ENCODE measurements around the gene AKAP5.
A peak's percentile ranks its signal among the peaks of the same experiment; 100 is the strongest.

The AKAP5 gene

GRCh38 chr14:64454671-64455070, 10.6 kb upstream of the AKAP5 start:
- no peak for DNase-seq (ENCODE audit: low read depth)
- H3K4me3 ChIP-seq (ENCODE audit: low read depth, low read length): no peak overlapping the region

- no peak overlapping the region for H3K4me3 ChIP-seq (ENCODE audit: low read depth, low read length)
- DNase-seq (ENCODE audit: low read depth): no peak
Measured at GRCh38 chr14:64459405-64460136, 5.7 kb upstream of the AKAP5 start.

- H3K4me3 ChIP-seq (ENCODE audit: low read depth, low read length): no peak overlapping the region
- no peak for DNase-seq (ENCODE audit: low read depth)
Measured at GRCh38 chr14:64461221-64461620, 4.1 kb upstream of the AKAP5 start.

GRCh38 chr14:64463195-64463594, 2.1 kb upstream of the AKAP5 start:
- H3K4me3 ChIP-seq (ENCODE audit: low read depth, low read length): no peak overlapping the region
- DNase-seq (ENCODE audit: low read depth): no peak

- H3K4me3 ChIP-seq (ENCODE audit: low read depth, low read length): no peak overlapping the region
- DNase-seq (ENCODE audit: low read depth): no peak
Measured at GRCh38 chr14:64463873-64464272, 1.4 kb upstream of the AKAP5 start.

GRCh38 chr14:64464651-64465050, 648 bp upstream of the AKAP5 start:
- H3K4me3 ChIP-seq (ENCODE audit: low read depth, low read length): peak overlapping the region; percentile 63
- no peak for DNase-seq (ENCODE audit: low read depth)

- peak overlapping the region; percentile 63 for H3K4me3 ChIP-seq (ENCODE audit: low read depth, low read length)
- DNase-seq (ENCODE audit: low read depth): no peak
Measured at GRCh38 chr14:64465831-64466554, 694 bp downstream of the AKAP5 start.

GRCh38 chr14:64467101-64467500, 1.8 kb downstream of the AKAP5 start:
- H3K4me3 ChIP-seq (ENCODE audit: low read depth, low read length): no peak overlapping the region
- no peak for DNase-seq (ENCODE audit: low read depth)

- DNase-seq (ENCODE audit: low read depth): no peak
- H3K4me3 ChIP-seq (ENCODE audit: low read depth, low read length): no peak overlapping the region
Measured at GRCh38 chr14:64467566-64467965, 2.3 kb downstream of the AKAP5 start.

- no peak overlapping the region for H3K4me3 ChIP-seq (ENCODE audit: low read depth, low read length)
- no peak for DNase-seq (ENCODE audit: low read depth)
Measured at GRCh38 chr14:64468451-64468850, 3.2 kb downstream of the AKAP5 start.

- no peak for DNase-seq (ENCODE audit: low read depth)
Measured at GRCh38 chr14:64474041-64474440, 8.7 kb downstream of the AKAP5 start.

GRCh38 chr14:64474698-64475097, 9.4 kb downstream of the AKAP5 start:
- no peak overlapping the region for H3K4me3 ChIP-seq (ENCODE audit: low read depth, low read length)

More at GRCh38 chr14:64474041-64474440, 8.7 kb downstream of the AKAP5 start:
- H3K4me3 ChIP-seq (ENCODE audit: low read depth, low read length): no peak overlapping the region

GRCh38 chr14:64475585-64476273, 10.4 kb downstream of the AKAP5 start:
- DNase-seq (ENCODE audit: low read depth): no peak
- no peak overlapping the region for H3K4me3 ChIP-seq (ENCODE audit: low read depth, low read length)

More at GRCh38 chr14:64474698-64475097, 9.4 kb downstream of the AKAP5 start:
- DNase-seq (ENCODE audit: low read depth): no peak

- DNase-seq (ENCODE audit: low read depth): no peak
- no peak overlapping the region for H3K4me3 ChIP-seq (ENCODE audit: low read depth, low read length)
Measured at GRCh38 chr14:64476438-64476837, 11.1 kb downstream of the AKAP5 start.

GRCh38 chr14:64478634-64479250, 13.4 kb downstream of the AKAP5 start:
- no peak overlapping the region for H3K4me3 ChIP-seq (ENCODE audit: low read depth, low read length)
- DNase-seq (ENCODE audit: low read depth): no peak

- no peak for DNase-seq (ENCODE audit: low read depth)
- no peak overlapping the region for H3K4me3 ChIP-seq (ENCODE audit: low read depth, low read length)
Measured at GRCh38 chr14:64488590-64489099, 23.3 kb downstream of the AKAP5 start.

GRCh38 chr14:64491637-64492036, 26.3 kb downstream of the AKAP5 start:
- no peak for DNase-seq (ENCODE audit: low read depth)
- no peak overlapping the region for H3K4me3 ChIP-seq (ENCODE audit: low read depth, low read length)

GRCh38 chr14:64493455-64493854, 28.2 kb downstream of the AKAP5 start:
- no peak overlapping the region for H3K4me3 ChIP-seq (ENCODE audit: low read depth, low read length)
- DNase-seq (ENCODE audit: low read depth): no peak

- DNase-seq (ENCODE audit: low read depth): no peak
- no peak overlapping the region for H3K4me3 ChIP-seq (ENCODE audit: low read depth, low read length)
Measured at GRCh38 chr14:64495252-64495651, 30.0 kb downstream of the AKAP5 start.

- DNase-seq (ENCODE audit: low read depth): no peak
Measured at GRCh38 chr14:64496764-64497163, 31.5 kb downstream of the AKAP5 start.

More at GRCh38 chr14:64496764-64497163, 31.5 kb downstream of the AKAP5 start:
- H3K4me3 ChIP-seq (ENCODE audit: low read depth, low read length): no peak overlapping the region
